Activated CD4-positive, CD25-positive, alpha-beta regulatory T cell treated with anti-CD3 and anti-CD28 coated beads, Interleukin-2, amount 50 U/mL, for 72 hours (primary cell): ENCODE measurements around the gene COPZ1.

Experiments
- DNase-seq: peaks from one replicate; pipeline ENCODE4 v3.0.0; 2021

Gene COPZ1

DNA sequence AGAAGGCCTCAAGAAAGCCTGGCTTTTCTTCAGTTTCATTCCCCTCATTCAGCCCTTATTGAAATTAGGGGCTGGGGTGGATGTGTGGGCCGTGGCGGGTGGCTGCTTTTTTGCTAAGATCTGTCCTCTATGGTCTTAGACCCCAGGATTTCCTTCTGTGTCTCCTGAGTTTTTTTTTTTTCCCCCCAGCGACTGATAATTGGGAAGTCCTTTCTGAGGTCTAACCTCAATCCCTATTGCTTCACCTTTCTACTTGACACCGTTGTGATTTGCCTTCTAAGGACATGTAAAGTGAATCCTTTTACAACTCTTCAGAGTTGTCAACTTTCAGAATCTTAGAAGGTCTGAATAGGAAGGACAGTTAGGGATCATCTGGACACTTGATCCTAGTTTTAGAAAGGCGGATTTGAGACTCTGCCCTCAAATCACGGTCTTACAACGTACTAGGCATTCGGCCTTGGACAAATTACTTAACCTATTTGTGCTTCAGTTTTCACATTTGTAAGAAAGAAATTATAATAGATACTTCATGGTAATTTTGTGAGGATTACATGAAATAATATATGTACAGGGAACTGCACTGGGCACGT, 34.9 kb downstream of the COPZ1 start:
- no peak for DNase-seq

DNA sequence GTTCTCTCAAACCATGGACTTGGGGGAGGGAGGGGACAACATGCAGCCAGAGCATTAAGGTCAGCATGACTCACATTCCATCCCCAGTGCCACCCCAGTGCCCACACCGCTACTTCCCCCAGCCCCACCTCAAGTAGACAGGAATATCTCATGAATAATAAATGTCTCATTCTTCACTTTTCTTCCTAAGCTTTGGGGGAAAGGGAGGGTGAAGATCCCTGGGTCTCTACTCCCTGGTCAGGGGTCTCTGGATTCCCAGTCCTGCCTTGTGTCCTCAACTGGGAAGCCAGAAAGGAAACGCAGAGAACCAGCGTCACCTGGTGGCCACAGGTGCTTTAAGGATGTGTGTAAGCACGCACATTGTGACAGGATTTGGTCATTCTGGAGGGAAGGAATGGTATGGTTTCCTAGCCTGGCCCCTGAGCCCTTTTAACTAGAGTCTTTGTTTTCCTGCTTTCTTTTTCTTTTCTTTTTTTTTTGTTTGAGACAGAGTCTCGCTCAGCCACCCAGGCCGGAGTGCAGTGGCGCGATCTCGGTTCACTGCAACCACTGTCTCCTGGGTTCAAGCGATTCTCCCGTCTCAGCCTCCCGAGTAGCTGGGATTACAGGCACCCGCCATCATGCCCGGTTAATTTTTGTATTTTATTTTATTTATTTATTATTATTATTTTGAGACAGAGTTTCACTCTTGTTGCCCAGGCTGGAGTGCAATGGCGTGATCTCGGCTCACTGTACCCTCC, 36.0 kb downstream of the COPZ1 start:
- no peak for DNase-seq

DNA sequence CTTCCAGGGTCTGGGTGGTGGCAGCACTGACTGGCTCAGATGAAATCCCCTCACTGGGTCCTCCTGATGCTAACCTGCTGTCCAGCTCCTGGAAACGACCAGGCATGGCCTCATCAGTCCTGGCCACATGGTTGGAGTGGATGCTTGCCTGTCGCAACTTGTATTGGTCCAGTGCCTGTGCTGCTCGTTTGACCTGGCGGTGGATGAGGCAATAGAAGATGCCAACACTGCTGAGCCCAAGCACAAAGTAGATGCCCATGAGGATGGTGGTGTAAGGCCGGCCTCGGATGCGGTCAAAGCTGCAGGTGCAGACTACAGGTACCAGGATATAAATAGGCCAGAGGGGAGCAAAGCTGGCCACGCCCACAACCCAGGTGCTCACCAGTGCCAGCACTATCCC, 38.1 kb downstream of the COPZ1 start:
- no peak for DNase-seq

DNA sequence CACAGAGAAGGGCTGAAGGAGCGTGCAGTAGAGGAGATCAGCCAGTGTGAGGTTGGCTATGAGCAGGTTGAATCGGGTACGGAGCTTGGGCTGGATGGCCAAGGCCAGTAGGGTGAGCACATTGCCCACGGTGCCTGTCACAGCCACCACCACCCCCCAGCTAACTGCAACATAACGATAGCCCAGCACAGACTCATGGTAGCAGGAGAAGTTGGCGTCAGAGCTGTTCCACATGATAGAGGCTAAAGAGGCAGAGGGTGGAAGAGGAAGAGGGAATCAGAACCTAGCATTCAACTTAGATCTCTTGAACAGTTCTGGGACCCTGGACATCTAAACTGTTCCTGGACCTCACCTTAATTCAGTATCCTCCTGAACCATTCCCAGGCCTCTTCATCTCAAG, 38.7 kb downstream of the COPZ1 start:
- DNase-seq, result no peak

DNA sequence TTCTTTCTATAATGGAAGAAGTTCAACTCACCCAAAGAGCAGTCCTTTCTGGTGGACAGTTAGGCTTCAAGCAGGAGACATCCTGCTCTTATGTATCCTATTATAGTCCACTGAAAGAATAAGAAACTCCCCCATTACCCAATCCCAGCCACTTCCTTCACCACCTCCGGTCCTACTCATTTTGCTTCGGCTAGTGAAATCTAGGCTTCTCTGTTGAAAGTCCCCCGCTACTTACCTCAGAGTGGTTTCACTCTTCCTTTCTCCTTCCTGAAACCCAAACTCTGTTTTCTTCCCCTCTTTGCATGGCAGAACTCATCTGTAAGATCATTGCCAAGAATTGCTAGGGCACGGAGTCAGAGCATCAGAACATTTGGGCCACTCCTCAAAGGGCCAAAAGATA, 39.5 kb downstream of the COPZ1 start, which contains the start of gene GPR84:
Gene GPR84 (minus strand): TSS at position 74 of the 400 bp plus-strand sequence. CDS start 635 bp downstream, outside the sequence.
- DNase-seq, result no peak

DNA sequence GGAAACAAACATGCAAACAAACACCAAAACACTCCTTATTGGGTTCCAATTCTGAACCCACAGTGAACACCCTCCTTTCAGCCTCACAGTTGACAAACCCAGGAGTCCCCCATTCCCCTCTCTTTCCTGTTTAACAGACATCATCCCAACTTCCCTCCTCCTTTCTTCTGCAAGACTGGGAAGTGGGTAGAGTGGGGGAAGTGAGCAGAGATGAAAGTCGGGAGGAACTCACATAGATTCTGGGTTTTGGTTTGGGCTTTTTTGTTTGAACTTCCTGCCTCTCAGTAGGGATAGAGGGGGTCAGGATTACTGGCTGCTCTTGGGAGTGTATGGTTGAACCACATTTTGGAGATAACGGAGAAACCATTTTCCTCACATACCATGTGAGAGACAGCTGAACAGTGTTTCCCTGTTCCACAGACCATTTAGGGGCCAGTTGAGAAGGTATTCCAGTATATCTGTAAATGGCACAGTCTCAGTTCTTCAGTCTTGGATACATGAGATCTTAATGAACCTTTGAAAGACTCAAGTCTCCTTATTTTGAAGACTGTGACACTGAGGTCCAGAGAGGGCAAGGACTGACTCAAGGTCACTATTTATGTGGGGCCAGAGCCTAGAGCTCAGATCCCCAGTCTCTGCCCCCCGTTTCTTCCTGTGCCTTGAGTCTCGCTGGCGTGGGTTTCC, 43.2 kb downstream of the COPZ1 start:
- no peak for DNase-seq

DNA sequence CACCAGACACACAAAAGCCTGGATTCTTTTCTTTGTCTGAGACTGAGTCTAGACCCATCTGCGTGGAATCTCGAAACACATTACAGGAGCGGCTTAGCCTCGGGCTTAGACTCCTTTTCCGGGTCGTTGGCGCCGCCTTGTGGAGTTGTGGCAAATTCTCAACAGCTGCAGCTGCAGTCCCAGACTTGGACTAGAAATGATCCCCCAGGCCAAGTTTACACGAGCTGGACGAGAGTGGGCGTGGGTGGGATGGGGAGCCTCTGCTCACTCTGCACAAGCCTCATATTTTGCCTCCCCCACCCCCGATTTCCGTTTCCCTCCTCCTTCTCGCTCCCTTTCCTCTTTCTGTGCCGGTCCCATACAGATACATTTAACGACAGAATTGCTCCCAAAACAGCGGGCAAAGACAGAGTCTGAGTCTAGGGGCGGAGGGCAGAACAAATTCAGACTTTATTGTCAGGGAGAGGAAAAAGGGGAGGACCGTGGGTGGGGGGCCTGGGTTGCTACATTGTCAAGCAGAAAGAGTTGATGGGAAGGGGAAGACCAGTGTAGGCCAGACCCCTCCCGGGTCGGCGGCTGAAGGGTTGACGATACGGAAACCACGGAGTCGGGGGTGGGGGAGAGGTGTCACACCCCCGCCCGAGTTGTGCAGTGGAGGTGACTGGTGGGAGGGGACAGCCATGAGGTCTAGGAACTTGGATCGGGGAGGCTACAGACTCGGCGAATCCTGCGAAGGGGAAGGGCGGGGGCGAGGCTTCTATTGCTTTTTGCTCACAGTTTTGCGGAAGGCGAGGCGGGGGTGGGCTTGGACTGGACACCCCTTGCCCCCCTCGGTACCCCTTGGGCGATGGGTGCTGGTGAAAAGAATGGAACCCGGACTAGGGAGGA, 44.0 kb downstream of the COPZ1 start:
- peak; percentile 85 for DNase-seq

DNA sequence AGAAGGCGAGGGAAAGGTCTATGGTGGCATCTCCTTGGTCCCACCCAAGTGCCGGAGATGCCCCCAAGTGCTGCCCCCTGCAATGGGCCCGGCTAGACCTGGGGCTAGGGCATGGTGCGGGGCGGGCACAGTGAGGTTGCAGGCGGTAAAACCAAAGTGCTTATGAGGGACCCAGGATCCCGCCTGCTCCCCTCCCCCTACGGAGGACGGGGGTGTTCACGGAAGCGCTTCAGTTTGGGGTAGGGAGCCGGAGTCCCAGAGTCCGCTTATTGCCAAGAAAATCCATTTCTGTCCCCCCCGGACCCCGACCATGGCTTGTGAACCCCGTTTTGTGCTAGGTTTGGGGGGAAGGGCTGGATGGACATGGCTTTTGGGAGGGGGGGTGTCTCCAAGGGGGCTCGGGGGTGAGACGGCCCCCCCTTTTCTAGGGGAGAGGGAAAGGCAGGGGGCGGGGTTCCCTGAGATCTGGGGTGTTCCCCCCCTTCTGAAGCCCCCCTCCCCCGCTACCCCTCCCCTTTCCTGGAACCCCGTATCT, 44.7 kb downstream of the COPZ1 start:
- DNase-seq, result no peak

DNA sequence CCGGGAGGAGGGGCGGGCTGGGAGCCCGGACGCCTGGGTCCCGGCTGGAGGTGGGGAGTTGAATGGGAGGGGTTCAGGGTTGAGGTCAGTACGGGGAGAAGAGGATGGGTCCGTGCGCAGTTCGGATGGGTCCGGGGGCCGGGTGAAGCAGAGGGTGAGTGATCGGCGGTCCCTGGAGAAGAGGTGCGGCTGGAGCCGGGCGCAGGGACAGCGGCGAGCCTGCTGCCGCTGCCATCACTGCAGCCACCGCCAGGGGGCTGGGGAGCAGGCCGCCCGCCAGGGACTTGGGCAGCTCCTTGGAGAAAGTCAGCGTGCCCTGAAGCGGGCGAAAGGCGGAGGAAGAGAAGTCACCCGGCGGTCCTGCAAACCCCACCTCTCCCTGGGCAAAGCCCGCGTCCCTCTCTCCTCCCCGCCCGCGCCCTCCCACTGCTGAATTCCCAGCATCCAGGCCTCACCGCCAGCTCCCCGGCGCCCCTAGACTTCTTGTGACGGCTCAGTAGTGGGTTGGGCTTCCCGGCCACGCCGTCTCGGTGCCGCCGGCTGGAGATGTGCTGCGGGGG, 45.3 kb downstream of the COPZ1 start:
- DNase-seq, result peak; percentile 53

DNA sequence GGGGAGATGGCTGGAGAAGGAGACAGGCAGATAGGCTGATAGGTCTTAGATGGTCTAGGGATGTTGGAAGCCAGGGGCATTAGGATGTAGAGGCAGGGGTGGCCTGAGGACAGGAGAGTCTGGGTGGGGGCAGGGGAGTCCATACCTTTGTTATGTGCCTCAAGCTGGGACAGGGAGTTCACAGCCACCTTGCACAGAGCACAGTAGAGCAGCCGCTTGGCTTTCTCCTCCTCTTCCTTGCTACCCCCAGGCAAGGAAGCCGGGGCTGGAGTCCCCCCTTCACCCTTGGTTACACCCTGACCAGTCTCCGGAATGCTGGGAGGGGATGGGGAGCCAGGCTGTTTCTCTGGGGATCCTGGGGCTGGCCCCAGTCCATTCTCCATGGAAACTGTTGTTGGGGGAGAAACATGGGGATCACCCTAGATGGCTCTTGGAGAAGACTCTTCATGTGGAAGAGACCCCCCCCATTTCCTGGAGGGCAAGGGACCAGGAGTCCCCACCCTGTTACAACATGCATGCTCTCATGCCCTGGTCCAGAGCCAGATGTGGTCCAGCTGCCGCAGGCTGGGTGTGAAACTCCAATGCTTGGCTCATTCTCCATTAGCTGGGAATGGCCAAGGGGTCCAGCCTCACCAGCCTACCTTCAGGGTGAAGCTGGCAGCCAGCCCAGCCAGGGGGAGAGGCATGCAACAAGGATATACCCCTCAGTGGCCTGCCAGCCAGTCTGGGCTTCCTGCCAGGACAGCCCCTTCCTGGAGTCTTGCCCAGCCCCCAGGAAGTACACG, 46.6 kb downstream of the COPZ1 start:
- no peak for DNase-seq

DNA sequence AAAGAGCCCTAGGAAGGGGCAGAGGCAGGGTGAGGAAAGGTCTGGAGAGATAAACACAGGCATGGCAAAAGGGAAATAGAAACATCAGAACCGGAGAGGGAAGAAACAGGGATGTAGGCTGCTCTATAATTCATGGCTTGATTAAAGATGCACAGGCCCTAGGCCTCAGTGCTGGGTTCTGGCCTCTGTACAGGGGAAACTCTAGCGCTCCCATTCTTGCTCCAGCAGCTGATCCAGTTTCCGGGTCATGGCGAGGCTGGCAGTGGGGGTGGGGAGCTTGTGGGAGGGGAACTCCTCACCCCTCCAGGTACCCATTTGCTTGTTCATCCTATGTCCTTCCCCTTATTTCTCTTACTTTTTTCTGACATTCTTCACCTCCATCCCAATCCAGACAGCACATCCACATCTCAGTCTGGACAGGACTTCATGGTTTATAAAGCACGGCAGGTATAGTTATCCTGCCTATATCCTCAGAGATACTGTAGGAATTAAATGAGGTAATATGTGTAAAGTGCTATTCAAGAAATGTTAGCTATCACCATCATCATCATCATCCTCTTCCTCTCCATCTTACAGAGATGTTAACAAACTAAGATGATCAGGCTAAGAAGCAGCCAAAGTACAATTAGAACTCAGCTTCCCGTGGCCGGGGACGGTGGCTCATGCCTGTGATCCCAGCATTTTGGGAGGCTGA, 47.3 kb downstream of the COPZ1 start:
- DNase-seq, result no peak

DNA sequence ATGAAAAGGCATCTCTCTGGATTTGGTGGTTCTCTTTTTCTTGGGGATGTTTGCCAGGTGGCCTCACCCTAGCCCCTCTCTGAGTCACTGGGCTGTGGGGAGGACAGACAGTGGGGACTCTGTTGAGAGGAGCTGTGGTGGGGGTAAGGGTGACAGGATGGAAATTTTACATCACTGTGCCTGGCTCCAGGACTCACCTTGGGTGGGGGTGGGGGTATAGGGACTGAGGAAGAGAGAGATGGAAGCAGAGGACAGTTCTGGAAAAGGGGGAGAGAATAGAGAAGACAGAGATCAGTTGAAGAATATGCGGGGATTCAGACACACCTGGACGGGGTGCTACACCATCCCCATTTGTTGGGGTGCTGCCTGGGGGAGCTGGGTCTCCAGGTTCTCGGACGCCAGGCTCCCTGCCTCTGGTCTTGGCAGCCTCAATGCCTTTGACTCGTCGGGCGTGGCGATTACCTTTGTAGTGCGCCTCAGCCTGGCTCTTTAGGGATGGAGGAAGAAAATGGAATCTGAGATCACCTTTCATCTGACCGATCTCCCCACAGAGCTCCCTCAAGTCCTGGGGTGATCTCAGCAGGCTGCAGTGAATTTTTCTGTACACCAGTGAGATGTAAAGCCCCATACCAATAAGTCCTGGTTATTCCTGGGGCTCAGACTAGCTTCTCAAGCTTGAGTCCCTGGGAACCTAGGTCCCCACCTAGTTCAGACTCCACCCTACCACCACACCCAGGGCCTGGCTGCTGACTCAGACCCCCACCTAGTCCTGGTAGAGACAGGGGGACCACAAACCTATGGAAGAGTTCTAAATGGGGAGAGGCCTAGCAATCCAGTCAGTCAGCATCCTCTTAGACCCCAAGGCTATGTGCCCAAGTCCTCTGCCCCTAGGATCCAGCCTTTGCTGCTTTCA, 49.0 kb downstream of the COPZ1 start:
- no peak for DNase-seq

DNA sequence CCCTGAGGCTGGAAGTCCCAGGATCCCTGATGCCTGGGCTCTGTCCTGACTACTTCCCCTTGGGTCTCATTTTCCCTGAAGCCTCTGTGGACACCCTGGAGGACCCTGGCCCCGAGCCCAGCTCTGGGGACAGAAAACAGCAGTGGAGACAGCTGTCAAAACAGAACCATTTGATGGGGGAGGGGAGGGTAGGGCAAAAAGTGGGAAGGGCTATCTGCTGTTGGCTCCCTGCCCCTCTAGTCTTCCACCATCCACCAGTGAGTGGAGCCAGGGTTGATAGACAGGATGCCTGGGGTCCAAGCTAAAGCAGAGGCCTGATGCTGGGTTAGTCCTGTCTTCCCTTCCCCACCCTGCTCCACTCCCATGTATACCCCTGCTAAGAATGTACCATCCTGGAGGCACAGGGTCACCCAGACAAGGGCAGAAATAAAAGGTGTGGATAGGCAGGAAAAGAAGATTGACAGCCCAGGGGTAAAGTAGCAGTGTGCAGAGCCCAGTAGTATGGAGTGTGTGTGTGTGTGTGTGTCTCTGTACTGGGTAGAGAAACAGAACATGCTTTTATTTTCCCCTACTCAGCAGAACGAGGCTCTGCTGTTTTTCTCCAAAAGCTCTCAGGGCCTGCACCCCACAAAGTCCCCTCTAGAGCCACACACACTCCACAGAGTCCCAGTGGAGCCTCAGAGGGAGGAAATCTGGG, 49.8 kb downstream of the COPZ1 start:
- no peak for DNase-seq

DNA sequence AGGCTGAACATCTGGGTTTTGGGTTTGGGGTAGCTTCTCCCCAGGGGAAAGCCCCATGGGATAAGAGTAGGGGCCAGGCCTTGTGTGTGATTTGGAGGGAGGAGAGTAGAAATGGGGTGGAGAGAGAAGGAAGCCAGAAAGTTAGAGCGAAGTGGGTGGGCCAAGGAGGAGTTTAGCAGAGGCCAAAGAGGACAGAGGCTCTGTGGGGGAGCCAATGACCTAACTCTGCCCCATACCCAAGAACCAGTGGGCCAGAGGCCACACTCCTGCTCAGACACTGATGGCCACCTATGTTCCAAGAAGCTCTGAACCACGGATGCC, 50.3 kb downstream of the COPZ1 start:
- DNase-seq, result no peak

DNA sequence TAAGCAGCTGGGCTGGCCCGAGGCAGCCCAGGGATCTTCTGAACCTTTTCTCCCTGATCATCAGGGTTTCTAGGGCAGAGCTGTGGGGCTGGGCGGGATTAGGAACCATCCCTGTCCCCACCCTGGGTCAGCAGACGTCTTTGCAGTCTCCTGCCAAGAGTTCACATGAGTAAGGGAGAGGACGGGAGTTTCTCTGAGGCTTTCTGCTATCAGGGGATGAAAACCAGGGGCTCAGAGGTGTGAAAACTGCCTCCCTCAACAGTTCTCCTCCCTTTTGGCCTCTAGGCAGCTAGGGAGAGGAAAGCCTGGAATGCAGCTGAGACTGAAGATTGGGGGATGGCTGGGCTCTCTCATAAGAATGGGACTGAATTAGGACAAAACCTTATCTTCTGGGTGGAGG, 51.7 kb downstream of the COPZ1 start:
- no peak for DNase-seq

DNA sequence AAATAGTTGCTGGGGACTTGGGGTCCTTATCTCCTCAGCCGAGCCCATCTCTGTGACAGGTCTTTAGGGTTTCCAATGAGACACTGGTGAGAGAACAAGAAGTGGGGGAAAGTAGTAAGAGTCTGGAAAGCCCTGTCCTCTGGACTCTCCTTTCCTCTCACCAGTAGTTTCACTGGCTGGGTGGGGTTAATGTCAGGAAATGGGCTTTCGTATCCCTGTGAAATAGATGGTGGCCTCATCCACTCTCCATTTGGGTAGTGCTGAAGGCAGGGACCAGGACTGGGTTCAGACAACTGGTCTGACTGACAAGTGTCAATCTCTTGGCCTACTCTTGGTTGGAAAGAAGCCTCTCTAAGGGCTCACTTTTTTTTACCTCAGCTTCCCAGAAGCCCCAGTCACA, 52.1 kb downstream of the COPZ1 start:
- DNase-seq, result no peak

DNA sequence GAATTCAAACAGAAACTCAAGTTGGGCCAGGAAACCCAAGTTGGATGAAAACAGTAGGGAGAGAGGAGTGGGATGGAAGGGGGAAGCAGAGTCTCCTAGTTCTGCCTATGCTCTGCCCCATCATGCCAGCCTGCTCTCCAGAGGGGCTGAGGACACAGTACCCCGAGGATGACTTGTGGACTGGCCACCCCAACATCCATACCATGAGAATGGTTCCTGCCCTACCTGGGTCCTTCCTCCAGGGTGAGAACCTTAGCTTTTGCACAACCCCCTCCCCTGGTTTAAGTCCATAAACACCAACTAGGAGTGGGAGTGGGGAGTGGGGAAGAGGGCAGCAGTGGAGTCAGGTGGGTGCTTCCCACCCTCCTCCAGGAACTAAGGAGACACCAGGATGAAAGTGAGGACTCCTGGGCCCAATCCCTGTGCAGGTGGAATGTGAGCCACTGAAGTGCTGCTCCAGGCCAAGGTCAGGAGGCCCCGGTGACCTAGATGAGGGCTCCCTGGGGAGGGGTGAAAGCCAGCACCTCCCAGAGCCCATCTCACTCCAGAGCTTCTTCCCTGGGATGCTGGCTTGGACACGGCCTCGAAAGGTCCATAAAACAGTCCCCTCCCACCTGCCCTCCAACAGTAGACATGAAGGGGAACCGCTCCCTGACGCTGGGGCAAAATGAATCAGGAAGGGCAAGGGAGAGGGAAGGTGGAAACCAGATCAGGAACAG, 53.0 kb downstream of the COPZ1 start:
- no peak for DNase-seq

DNA sequence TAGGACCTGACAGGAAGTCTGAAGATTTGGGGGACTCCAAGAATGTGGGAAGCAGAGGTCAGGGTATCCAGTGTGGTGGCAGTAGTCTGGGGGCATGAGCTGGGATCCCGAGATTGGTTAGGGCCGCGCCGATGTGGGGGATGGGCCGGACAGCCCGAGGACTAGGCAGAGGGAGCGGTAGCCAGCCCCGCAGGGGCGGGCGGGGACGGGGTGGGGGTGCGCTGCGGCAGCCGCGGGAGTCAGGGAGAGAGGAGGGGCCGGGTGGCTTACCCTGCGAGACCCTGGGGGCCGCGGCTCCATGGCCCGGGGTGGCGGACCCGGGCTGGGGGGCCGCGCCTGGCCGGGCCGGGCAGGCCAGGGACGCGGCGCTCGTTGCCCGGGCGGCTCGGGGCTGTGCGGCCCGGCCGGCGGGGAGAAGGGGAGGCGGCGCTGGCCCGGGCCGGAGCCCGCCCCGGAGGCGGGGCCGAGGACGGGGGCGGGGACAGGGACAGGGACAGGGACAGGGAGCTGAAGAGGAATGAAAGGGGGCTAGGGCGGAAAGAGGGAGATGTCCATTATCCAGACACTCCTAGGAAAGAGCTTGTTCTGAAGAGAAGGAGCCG, 54.0 kb downstream of the COPZ1 start:
- DNase-seq, result no peak
